Keratinocyte (primary cell): ENCODE measurements around the gene LDB2. TPM values are rescaled to one million over a fixed set of nuclear protein-coding genes. Genes with fewer than 3 reads are reported as not detected.

ENCODE experiments used
- DNase-seq: peaks from one replicate; pipeline ENCODE4 v3.0.0-alpha.2; 2011; ENCODE audit warnings: low read depth, missing footprints, low spot score
- FAIRE-seq: peaks from 2 replicates; lab custom pipeline; 2011; peaks lifted over from hg19 to GRCh38; lab: Jason Lieb, UNC
- H2AFZ ChIP-seq: 2 replicates; pipeline ENCODE4 v1.6.0; 2012; ENCODE audit warnings: low read length, control low read depth, inconsistent platforms; ENCODE audit not compliant: control insufficient read depth
- H3K27ac ChIP-seq: 2 replicates; pipeline ENCODE4 v1.5.1; 2011; ENCODE audit warnings: low read length; ENCODE audit not compliant: control insufficient read depth, insufficient read depth
- H3K27me3 ChIP-seq: 3 replicates; pipeline ENCODE4 v1.6.0; 2011; ENCODE audit warnings: low read length; ENCODE audit not compliant: control insufficient read depth, insufficient read depth; ENCODE audit errors: extremely low read depth
- H3K36me3 ChIP-seq, 2 experiments: 2 replicates in 1 of 2; 3 replicates in 1 of 2; pipeline ENCODE4 v1.5.1; 2011; ENCODE audit warnings: low read length in 2 of 2, mild to moderate bottlenecking in 1 of 2; ENCODE audit not compliant: control insufficient read depth in 2 of 2, insufficient read depth in 2 of 2; ENCODE audit errors: extremely low read depth in 1 of 2
- H3K4me1 ChIP-seq: 3 replicates; pipeline ENCODE4 v1.5.1; 2011; ENCODE audit warnings: low read length; ENCODE audit not compliant: control insufficient read depth, insufficient read depth; ENCODE audit errors: extremely low read depth
- H3K4me2 ChIP-seq: 3 replicates; pipeline ENCODE4 v1.6.0; 2011; ENCODE audit warnings: low read depth, low read length; ENCODE audit not compliant: control insufficient read depth, insufficient read depth; ENCODE audit errors: extremely low read depth
- H3K4me3 ChIP-seq, 3 experiments: fragments of 200-600 bp in 1 of 3; sonication (generic) in 1 of 3; 2 replicates in 2 of 3; 3 replicates in 1 of 3; pipeline ENCODE4 v1.5.1; 2011 to 2016; ENCODE audit warnings: low read length in 3 of 3, mild to moderate bottlenecking in 3 of 3, control low read depth in 2 of 3, inconsistent platforms in 1 of 3, low read depth in 1 of 3, mixed read lengths in 1 of 3, mixed run types in 1 of 3, moderate library complexity in 1 of 3; ENCODE audit not compliant: control insufficient read depth in 2 of 3, insufficient read depth in 2 of 3; ENCODE audit errors: extremely low read depth in 1 of 3
- H3K79me2 ChIP-seq: 2 replicates; pipeline ENCODE4 v1.6.0; 2012; ENCODE audit warnings: low read length; ENCODE audit not compliant: control insufficient read depth, insufficient read depth
- H3K9ac ChIP-seq: 3 replicates; pipeline ENCODE4 v1.6.0; 2011; ENCODE audit warnings: low read length; ENCODE audit not compliant: control insufficient read depth, insufficient read depth; ENCODE audit errors: extremely low read depth
- H3K9me1 ChIP-seq: 3 replicates; pipeline ENCODE4 v1.6.0; 2011; ENCODE audit warnings: low read length; ENCODE audit not compliant: control insufficient read depth, insufficient read depth; ENCODE audit errors: extremely low read depth
- H3K9me3 ChIP-seq: 2 replicates; pipeline ENCODE4 v1.5.1; 2012; ENCODE audit warnings: low read depth, low read length; ENCODE audit not compliant: control insufficient read depth
- H4K20me1 ChIP-seq: 3 replicates; pipeline ENCODE4 v1.6.0; 2011; ENCODE audit warnings: low read length; ENCODE audit not compliant: control insufficient read depth, insufficient read depth; ENCODE audit errors: extremely low read depth
- CTCF ChIP-seq, 3 experiments: IDR thresholded peaks in 1 of 3; conservative IDR thresholded peaks in 1 of 3; optimal IDR thresholded peaks in 1 of 3; 2 replicates in 2 of 3; 3 replicates in 1 of 3; pipeline versions ENCODE3 to v1.5.1; 2011; ENCODE audit warnings: low read length in 3 of 3, mild to moderate bottlenecking in 3 of 3, moderate library complexity in 2 of 3, control low read depth in 1 of 3, inconsistent platforms in 1 of 3; ENCODE audit not compliant: insufficient read depth in 2 of 3; ENCODE audit errors: extremely low read depth in 1 of 3
- EZH2 ChIP-seq: IDR thresholded peaks from one replicate; pipeline ENCODE4 v1.6.1; 2012; ENCODE audit warnings: inconsistent platforms, mild to moderate bottlenecking, low read length, moderate library complexity
- dilution Hi-C: fragments of 300-500 bp; cut with MboI; formaldehyde crosslinking; loops from one replicate; pipeline ENCODE4 v1.7.0; 2020; ENCODE audit warnings: low sequenced_read_pairs; ENCODE audit not compliant: extremely low pct_ligation_motif_present
- polyA plus RNA-seq, 5 experiments: library from polyadenylated mRNA; depleted of rRNA in 3 of 5; stranded (reverse) in 3 of 5; stranded (forward) in 1 of 5; unstranded in 1 of 5; fragments of >200 nt; gene quantifications; 1 replicate in 1 of 5; 2 replicates in 3 of 5; 3 replicates in 1 of 5; pipeline versions ENCODE4 v1.2.1 to v1.2.3, GENCODE V29; 2011 to 2012; ENCODE audit warnings: missing spikeins in 2 of 5, low read depth in 1 of 5, low replicate concordance in 1 of 5

LDB2 gene
- polyA plus RNA-seq, 1 donor (not counting 4 experiments of a cell fraction or from before 2014, with no cell fraction given), result not detected

GRCh38 chr4:16462656-16463055, 435.8 kb downstream of the LDB2 start:
- no peaks in the 10 kb centered on the region for H3K79me2 ChIP-seq
- TF ChIP-seq EZH2 (no peak), CTCF (optimal IDR thresholded peaks at IDR 0.05 in 1 of 3, IDR thresholded peaks at IDR 0.05 in 1 of 3, conservative IDR thresholded peaks at IDR 0.05 in 1 of 3; ENCODE audit: extremely low read depth in 1 of 3, insufficient read depth in 2 of 3, low read length in 3 of 3) (no peak)
- peaks cover 11% of the 10 kb centered on the region for H3K4me1 ChIP-seq
- no peak overlapping the region for H3K27ac ChIP-seq
- H3K9me1 ChIP-seq, result no peaks in the 10 kb centered on the region
- no peak overlapping the region for H3K9ac ChIP-seq
- FAIRE-seq (no peak), DNase-seq (no peak)
- H2AFZ ChIP-seq, result no peak overlapping the region
- no peak overlapping the region for H3K4me3 ChIP-seq
- no peaks in the 10 kb centered on the region for H3K9me3 ChIP-seq
- H4K20me1 ChIP-seq, result no peaks in the 10 kb centered on the region
- H3K27me3 ChIP-seq, result no peaks in the 10 kb centered on the region
- dilution Hi-C loops, result no loop called here
- no peaks in the 10 kb centered on the region for H3K36me3 ChIP-seq
- H3K4me2 ChIP-seq, result no peak overlapping the region

- dilution Hi-C loops, result no loop called here
Observed at GRCh38 chr4:16461362-16461761, 437.1 kb downstream of the LDB2 start.

More at GRCh38 chr4:16461362-16461761, 437.1 kb downstream of the LDB2 start:
- Histone ChIP-seq H3K9ac (no peak overlapping the region), H3K4me2 (peak overlapping the region; percentile 14), H3K4me1 (peaks cover 11% of the 10 kb centered on the region), H3K9me1 (no peaks in the 10 kb centered on the region), H3K4me3 (no peak overlapping the region), H3K27me3 (no peaks in the 10 kb centered on the region), H2AFZ (no peak overlapping the region), H4K20me1 (no peaks in the 10 kb centered on the region), H3K27ac (no peak overlapping the region), H3K9me3 (no peaks in the 10 kb centered on the region), H3K79me2 (no peaks in the 10 kb centered on the region), H3K36me3 (no peaks in the 10 kb centered on the region)
- no peak for TF ChIP-seq CTCF (optimal IDR thresholded peaks at IDR 0.05 in 1 of 3, IDR thresholded peaks at IDR 0.05 in 1 of 3, conservative IDR thresholded peaks at IDR 0.05 in 1 of 3; ENCODE audit: extremely low read depth in 1 of 3, insufficient read depth in 2 of 3, low read length in 3 of 3)
- TF ChIP-seq EZH2, result no peak
- DNase-seq, result no peak
- FAIRE-seq, result peak; percentile 96
